CD4-positive, alpha-beta T cell treated with Interferon alpha-2 for 1 hour (primary cell): ENCODE measurements around the gene EDARADD.

ENCODE experiments used
- DNase-seq, 2 donors: peaks; one replicate each; pipeline ENCODE4 v3.0.0-alpha.2; 2020 to 2022

EDARADD gene

DNA sequence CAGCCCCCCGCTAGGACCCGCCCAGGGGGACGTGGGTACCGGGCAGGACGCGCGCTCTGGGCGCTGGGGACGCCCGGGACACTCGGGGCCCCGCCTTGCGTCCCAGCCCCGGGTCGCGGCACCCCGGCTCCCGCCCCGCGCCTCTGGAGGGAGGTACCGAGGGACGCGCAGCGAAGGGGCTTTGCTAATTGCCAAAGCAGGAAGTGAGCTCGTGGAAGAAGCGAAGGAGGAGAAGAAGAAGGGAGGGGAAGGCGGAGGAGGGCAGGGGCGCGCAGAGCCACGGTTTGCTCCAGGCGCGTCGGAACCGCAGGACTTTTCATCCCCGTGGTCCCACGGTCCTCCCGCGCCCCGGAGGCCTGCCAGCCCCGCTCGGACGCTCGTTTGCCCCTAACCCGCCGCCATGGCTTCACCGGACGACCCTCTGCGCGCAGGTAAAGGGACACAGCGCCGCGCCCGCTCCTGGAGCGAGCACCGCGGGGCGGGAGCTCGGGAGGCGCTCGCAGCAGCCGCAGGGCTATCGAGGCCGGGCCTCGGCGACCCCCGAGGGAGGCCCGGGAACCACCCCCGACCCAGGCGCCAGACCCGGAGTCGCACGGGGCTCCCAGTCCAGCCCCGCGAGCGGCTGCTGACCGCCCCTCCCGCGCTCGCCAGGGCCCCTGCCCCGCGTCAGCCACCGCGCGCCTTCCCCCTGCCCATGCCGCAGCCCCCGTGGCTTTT lies 1.3 kb downstream of the EDARADD start:
- DNase-seq = peak; percentile 14 to 73

DNA sequence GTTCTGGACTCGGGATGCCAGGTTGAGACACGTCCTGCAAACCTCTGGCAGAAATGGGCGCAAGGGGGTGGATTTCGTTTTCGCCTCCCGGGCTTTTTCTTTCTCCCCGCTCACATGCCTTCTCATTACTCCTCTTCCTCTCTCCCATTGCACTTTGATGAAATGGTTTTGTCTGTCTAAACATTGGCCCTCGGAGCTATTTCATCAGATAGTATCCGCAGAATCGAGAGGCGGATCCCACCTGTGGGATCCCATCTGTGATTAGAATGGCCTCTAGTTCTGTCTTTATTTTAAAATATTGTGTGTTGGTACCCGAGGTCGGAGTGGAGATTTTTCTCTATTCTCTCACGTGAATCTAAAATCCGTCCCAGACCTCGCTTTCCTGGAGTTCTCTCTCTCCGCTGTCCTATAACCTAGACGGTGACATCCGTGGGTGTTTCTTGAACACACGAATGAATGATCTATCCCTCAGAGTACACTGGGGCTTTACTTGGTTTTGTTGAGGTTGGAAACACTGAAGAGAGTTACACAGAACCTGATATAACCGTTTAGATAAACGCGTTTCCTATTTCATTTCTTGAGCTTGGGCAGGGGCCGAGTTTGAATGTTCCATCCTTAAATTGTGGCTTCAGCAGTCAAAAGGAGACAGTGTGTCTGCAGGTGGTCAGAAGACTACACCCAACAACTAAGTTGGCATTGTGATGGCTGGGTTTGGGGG lies 2.0 kb downstream of the EDARADD start:
- peak in 1 of 2 donors; percentile 29 for DNase-seq

- DNase-seq = peak in 1 of 2 donors; percentile 10
Observed at GRCh38 chr1:236396665-236397043, 2.6 kb downstream of the EDARADD start.

DNA sequence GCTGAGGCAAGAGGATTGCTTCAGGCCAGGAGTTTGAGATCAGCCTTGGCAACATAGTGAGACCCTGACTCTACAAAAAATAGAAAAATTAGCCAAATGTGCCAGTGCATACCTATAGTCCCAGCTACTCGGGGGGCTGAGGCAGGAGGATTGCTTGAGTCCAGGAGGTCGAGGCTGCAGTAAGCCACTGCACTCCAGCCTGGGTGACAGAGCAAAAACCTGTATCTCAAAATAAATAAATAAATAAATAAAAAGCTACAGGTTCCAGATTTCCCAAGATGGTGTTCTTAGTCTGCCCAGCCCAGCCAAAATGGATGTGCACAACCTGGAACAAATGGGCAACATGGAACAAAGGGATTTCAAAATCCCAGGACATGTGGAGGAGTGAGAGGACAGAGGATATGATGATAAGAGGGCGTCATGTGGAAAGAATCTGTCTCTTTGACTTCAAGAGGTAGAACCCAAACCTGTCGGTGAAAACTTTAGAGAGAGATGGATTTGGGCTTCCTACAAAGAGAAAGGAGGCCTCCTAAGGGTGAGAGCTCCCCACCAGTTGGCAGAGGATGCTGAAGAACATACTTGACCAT lies 3.2 kb downstream of the EDARADD start:
- no peak for DNase-seq

DNA sequence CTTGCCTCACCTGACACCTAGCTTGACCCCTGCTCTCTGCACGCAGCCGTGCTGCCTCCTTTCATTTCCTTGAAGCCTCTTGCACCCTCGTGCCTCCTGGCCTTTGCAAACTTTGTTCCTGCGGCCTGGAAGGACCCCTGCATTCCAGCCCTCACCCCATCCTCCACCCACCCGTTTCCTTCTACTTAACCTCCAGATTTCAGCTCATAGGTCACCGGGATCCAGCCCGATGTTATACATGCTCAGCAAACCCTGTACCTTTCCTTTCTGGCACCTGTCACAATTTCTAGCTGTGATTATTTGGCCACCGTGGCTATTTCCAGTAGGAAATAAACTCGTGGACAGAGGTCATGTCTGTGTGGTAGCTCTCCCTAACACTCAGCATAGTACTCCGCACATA lies 4.5 kb downstream of the EDARADD start:
- no peak for DNase-seq

GRCh38 chr1:236400061-236400603 lies 6.0 kb downstream of the EDARADD start:
- no peak for DNase-seq

DNA sequence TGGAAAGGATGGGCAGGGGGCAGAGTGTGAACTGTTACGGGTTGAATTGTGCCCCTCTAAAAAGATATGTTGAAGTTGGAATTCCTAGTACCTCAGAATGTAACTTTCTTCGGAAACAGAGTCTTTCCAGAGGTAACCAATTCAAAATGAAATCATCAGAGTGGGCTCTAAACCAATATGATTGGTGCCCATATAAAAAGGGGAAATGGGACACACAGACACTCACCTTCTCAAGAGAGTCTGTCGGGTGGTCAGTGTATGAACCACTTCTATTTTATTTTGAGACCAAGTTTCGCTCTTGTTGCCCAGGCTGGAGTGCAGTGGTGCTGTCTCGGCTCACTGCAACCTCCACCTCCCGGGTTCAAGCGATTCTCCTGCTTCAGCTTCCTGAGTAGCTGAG lies 7.6 kb downstream of the EDARADD start:
- DNase-seq = no peak

- no peak for DNase-seq
Observed at GRCh38 chr1:236403905-236404696, 10.0 kb downstream of the EDARADD start.

DNA sequence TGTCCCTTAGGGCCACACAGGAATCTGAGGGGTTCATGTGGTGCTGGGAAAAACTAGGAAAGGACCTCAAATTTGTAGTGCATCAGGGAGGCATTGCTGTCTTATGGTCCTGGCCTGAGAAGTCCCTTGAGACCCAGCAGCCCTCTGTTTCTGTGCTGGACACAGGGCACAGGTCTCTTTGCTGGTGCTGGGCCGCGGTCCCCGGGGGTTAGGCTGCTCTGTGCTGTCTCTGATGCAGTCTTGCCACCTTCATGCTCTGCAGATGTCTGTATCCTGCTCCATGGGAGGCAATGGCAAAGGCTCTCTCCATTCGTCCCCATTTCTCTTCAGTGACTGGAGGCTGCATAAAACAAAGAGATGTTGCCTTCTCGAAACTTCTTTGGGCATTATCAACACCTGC lies 13.0 kb downstream of the EDARADD start:
- DNase-seq = no peak

DNA sequence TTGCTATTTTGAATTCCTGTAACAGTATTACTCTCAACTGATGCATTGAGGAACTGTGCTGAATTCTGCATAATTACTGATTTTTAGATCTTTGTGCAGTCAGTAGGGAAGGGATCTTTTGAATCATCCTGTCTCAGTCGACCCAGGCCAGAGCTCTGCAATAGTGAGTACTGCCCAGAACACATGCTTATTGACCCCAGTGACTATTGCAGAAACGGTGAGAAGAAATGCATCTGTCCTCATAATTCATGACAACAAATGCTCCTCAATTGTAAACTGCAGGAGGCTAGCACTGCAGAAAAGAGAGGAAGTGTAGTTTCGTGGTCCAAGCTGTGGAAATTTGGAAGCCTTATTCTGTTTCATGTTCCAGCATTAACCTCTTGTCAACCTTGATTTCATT lies 19.6 kb downstream of the EDARADD start:
- no peak for DNase-seq

DNA sequence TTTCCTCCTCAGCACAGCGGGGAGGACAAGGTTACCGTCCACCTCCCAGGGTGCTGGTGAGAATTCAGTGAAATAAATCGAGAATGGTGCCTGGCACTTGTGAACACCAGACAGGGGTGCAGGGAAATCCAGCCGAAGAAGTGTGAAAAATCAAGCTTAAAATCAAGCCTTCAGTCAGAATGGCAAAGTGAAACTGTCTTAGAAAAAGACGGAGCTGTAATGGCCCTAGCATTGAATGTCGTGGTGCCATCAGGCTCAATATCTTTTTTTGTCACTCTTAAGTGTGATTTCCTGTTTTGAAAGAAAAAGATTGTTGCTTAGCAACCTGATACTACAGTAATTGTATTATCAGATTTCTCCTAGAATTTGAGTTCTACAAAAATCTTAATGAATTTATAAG lies 22.1 kb downstream of the EDARADD start:
- DNase-seq = peak; percentile 57 to 88

- peak in 1 of 2 donors; percentile 53 for DNase-seq
Observed at GRCh38 chr1:236417336-236417735, 23.2 kb downstream of the EDARADD start.

- DNase-seq = no peak
Observed at GRCh38 chr1:236419502-236419901, 25.4 kb downstream of the EDARADD start.

DNA sequence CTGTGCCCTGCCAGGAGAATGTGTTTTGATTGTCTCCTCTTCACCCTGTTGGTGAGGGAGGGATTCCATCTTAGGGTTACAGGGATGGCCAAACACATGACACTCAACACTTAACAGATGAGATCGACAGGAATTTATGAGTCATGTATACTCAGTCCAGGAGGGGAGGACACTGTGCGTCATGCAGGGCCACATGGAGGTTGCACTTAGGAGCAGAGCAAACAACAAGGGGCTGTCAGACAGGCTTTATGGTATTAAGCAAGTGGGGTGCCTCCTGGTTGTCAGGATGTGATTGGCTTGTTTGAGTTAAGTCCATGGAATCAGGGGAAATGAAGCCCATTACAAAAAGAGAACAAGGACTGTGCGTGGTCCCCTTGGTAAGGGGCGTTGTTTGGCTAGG lies 26.9 kb downstream of the EDARADD start:
- no peak for DNase-seq

GRCh38 chr1:236421850-236422516 lies 27.9 kb downstream of the EDARADD start:
- no peak for DNase-seq

GRCh38 chr1:236422517-236422876 lies 28.4 kb downstream of the EDARADD start:
- DNase-seq = no peak

DNA sequence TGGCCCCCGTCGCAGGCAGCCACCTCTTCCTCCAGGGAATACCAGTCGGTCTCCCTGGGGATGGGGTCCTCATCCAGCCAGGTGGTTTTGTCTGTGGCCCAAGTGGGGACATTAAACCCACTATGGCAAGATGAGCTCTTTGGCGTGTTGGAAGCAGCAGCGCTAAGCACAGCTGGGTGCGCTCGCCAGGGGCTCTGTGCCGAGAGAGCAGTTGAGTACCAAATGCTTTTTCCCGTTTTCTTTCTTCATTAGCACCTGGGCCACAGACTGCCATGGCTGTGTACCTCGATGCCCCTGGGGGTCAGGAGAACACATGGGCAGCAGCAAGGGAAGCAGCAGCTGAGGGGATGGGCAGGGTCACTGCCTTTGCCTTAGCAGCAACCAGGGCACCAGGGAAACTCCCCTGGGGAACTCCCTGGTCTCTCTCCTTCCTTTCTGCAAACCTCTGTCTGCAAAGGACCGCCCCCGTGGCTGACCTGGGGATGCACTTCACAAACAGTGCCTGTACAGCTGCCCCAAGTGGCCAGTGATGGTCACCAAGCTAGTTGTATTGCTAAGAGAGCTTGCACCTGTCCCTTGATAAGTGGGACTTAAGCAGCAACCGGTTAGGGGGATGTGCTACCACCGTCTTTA lies 31.1 kb downstream of the EDARADD start:
- peak; percentile 24 to 49 for DNase-seq

- DNase-seq = no peak
Observed at GRCh38 chr1:236426215-236426614, 32.1 kb downstream of the EDARADD start.

DNA sequence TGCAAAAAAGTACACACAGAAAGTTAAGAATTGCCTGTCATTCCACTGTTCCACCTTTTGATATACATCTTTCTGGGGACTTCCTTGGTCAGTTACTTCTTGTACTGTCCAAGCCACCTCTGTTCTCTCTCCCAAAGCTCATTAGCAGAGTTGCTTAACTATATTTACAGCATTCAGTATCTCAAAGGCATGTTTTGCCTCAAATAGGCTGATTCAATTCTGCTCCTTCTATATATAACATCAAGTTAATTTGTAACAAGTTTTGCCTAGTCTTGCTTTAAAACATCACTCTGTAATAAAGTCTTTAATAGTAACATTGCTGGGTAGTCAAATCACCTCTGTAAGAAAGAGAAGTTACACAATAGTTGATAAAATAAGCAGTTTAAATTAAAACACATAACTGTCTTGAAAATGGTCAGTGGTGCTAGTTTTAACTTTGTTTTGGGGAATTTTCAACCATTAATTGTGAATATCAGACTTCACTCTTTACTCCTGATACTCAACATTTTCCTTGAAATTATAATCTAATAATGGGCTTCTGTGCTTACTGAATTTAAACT lies 35.7 kb downstream of the EDARADD start:
- DNase-seq = no peak

DNA sequence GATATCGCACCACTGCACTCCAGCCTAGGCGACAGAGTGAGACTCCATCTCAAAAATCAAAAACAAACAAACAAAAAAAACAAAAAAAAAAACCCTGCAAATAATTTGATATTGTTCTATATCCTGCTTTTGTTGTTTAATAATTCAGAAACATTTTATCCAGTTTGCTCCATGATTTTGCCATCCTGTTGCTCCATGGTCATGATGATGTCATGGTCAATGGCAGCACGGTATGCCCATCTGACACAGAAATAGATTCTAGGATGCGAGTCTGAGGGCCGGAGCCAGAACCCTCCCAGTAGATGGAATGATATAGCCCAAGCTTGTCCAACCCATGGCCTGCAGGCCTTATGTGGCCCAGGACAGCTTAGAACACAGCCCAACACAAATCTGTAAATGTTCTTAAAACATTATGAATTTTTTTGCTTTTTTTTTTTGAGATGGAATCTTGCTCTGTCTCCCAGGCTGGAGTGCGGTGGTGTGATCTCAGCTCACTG lies 39.8 kb downstream of the EDARADD start:
- DNase-seq = no peak

DNA sequence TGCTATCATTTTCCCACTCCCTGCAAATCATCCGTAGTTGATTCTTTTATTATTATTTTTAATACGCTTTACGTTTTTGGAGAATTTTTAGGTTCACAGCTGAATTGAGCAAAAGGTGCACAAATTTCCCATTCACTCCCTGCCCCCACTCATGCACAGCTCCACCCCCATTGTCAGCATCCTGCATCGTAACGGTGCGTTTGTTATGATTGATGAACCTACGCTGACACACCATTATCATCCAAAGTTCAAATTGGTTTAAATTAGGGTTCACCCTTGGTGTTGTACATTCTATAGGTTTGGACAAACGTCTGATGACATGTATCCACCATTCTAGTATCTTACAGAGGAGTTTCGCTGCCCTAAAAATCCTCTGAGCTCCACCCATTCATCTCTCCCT lies 44.5 kb downstream of the EDARADD start:
- no peak for DNase-seq

DNA sequence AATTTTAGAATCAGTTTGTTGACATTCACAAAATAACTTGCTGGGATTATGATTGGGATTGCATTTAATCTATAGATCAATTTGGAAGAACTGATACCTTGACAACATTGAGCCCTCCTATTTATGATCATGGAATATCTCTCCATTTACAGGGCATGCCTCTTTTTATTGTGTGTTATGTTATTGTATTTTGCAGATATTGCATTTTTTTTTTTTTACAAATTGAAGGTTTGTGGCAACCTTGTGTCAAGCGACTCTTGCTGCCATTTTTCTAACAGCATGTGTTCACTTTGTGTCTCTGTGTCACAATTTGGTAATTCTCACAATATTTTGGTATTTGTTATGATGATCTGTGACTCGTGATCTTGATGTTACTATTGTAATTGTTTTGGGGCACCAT lies 46.3 kb downstream of the EDARADD start:
- no peak for DNase-seq
